ENCODE data around the gene TLR1.
"Not testable (repeated sequence)": the region's sequence is repeated elsewhere in the genome, so short reads cannot be mapped to it uniquely, and the experiment has no call there.

DNA sequence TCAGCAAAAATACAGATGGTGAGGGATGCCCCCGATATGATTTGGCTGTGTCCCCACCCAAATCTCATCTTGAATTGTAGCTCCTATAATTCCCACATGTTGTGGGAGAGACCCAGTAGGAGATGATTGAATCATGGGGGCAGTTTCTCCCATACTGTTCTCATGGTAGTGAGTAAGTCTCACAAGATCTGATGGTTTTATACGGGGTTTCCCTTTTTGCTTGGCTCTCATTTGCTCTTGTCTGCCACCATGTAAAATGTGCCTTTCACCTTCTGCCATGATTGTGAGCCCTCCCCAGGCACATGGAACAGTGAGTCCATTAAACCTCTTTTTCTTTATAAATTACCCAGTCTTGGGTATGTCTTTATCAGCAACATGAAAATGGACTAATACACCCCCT, 37.7 kb downstream of the TLR1 start:
- TF ChIP-seq, protein P1, sequence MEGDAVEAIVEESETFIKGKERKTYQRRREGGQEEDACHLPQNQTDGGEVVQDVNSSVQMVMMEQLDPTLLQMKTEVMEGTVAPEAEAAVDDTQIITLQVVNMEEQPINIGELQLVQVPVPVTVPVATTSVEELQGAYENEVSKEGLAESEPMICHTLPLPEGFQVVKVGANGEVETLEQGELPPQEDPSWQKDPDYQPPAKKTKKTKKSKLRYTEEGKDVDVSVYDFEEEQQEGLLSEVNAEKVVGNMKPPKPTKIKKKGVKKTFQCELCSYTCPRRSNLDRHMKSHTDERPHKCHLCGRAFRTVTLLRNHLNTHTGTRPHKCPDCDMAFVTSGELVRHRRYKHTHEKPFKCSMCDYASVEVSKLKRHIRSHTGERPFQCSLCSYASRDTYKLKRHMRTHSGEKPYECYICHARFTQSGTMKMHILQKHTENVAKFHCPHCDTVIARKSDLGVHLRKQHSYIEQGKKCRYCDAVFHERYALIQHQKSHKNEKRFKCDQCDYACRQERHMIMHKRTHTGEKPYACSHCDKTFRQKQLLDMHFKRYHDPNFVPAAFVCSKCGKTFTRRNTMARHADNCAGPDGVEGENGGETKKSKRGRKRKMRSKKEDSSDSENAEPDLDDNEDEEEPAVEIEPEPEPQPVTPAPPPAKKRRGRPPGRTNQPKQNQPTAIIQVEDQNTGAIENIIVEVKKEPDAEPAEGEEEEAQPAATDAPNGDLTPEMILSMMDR (IDR thresholded peaks at IDR 0.05), result not testable (repeated sequence)
- not testable (repeated sequence) for TF ChIP-seq POLR2A (IDR thresholded peaks at IDR 0.05)
